GM19099 (cell line): Measurements from ENCODE around the gene CHN2.

Source experiments
- POLR2A ChIP-seq: IDR thresholded peaks from 3 replicates; pipeline ENCODE4 v1.6.1; 2011; ENCODE audit warnings: low read depth; ENCODE audit not compliant: insufficient read length; ENCODE audit errors: extremely low read depth

The CHN2 gene

GRCh38 chr7:29194594-29195427 is at the start of gene CHN2:
Gene CHN2 (plus strand): TSS chr7:29194775.
- TF ChIP-seq POLR2A: no peak

- no peak for TF ChIP-seq POLR2A
These were observed 49.0 kb upstream of the CHN2 start for GRCh38 chr7:29145553-29146056.

GRCh38 chr7:29146057-29146706 is 48.4 kb upstream of the CHN2 start, which contains the start of gene CPVL:
Gene CPVL (minus strand): TSS chr7:29146537. CDS start chr7:29121061, 25,476 bp downstream.
- TF ChIP-seq POLR2A: no peak

GRCh38 chr7:29146888-29147609 is 47.5 kb upstream of the CHN2 start:
- no peak for TF ChIP-seq POLR2A

GRCh38 chr7:29147821-29148220 is 46.8 kb upstream of the CHN2 start:
- no peak for TF ChIP-seq POLR2A

GRCh38 chr7:29149036-29149435 is 45.5 kb upstream of the CHN2 start:
- no peak for TF ChIP-seq POLR2A

- no peak for TF ChIP-seq POLR2A
These were observed 43.7 kb upstream of the CHN2 start for GRCh38 chr7:29150856-29151255.

- no peak for TF ChIP-seq POLR2A
These were observed 40.5 kb upstream of the CHN2 start for GRCh38 chr7:29154076-29154475.

GRCh38 chr7:29156907-29157452 is 37.6 kb upstream of the CHN2 start:
- TF ChIP-seq POLR2A: no peak

- no peak for TF ChIP-seq POLR2A
These were observed 35.7 kb upstream of the CHN2 start for GRCh38 chr7:29158795-29159423.

GRCh38 chr7:29160080-29160479 is 34.5 kb upstream of the CHN2 start:
- no peak for TF ChIP-seq POLR2A

- no peak for TF ChIP-seq POLR2A
These were observed 33.3 kb upstream of the CHN2 start for GRCh38 chr7:29161231-29161630.

- TF ChIP-seq POLR2A: no peak
These were observed 32.0 kb upstream of the CHN2 start for GRCh38 chr7:29162577-29162976.

- TF ChIP-seq POLR2A: no peak
These were observed 30.7 kb upstream of the CHN2 start for GRCh38 chr7:29163854-29164253.

GRCh38 chr7:29167721-29168120 is 26.9 kb upstream of the CHN2 start:
- no peak for TF ChIP-seq POLR2A

- no peak for TF ChIP-seq POLR2A
These were observed 23.8 kb upstream of the CHN2 start for GRCh38 chr7:29170781-29171180.
